GM23248 (cell line): ENCODE data around the gene CHST13. TPM values are rescaled to one million over a fixed set of nuclear protein-coding genes. Genes with fewer than 3 reads are reported as not detected.
A peak's percentile ranks its signal among the peaks of the same experiment; 100 is the strongest.

Source experiments
- DNase-seq: peaks from one replicate; pipeline ENCODE4 v3.0.0-alpha.2; 2015
- H2AFZ ChIP-seq: fragments of 200-600 bp; sonication (generic); 2 replicates; pipeline ENCODE4 v1.6.1; 2016; ENCODE audit warnings: antibody characterized with exemption
- H3F3A ChIP-seq: fragments of 200-600 bp; sonication (generic); 2 replicates; pipeline ENCODE4 v1.6.1; 2016; ENCODE audit warnings: mild to moderate bottlenecking, antibody characterized with exemption, mixed run types; ENCODE audit not compliant: insufficient read depth
- H3K27ac ChIP-seq: fragments of 200-600 bp; sonication (generic); 2 replicates; pipeline ENCODE4 v1.5.1; 2016; ENCODE audit warnings: mild to moderate bottlenecking
- H3K27me3 ChIP-seq: fragments of 200-600 bp; sonication (generic); replicated peaks from 2 replicates; pipeline ENCODE4 v1.6.1; 2016; ENCODE audit warnings: mild to moderate bottlenecking; ENCODE audit not compliant: insufficient read depth
- H3K36me3 ChIP-seq: fragments of 200-600 bp; sonication (generic); 2 replicates; pipeline ENCODE4 v1.6.1; 2016; ENCODE audit warnings: low read depth, mild to moderate bottlenecking
- H3K4me1 ChIP-seq: fragments of 200-600 bp; sonication (generic); 2 replicates; pipeline ENCODE4 v1.6.1; 2016; ENCODE audit warnings: mild to moderate bottlenecking; ENCODE audit not compliant: insufficient read depth
- H3K4me2 ChIP-seq: fragments of 200-600 bp; sonication (generic); one replicate; pipeline ENCODE4 v1.6.1; 2016; ENCODE audit warnings: mild to moderate bottlenecking; ENCODE audit not compliant: unreplicated experiment
- H3K4me3 ChIP-seq: fragments of 200-600 bp; sonication (generic); 2 replicates; pipeline ENCODE4 v1.5.1; 2016; ENCODE audit warnings: mild to moderate bottlenecking
- H3K79me2 ChIP-seq: fragments of 200-600 bp; sonication (generic); 2 replicates; pipeline ENCODE4 v1.6.1; 2016; ENCODE audit warnings: mild to moderate bottlenecking; ENCODE audit not compliant: insufficient read depth
- H3K9ac ChIP-seq: fragments of 200-600 bp; sonication (generic); 2 replicates; pipeline ENCODE4 v1.6.1; 2016; ENCODE audit warnings: mild to moderate bottlenecking
- H3K9me2 ChIP-seq: fragments of 200-600 bp; sonication (generic); 2 replicates; pipeline ENCODE4 v1.6.1; 2016; ENCODE audit warnings: mixed run types, mild to moderate bottlenecking, moderate library complexity; ENCODE audit not compliant: insufficient read depth
- H3K9me3 ChIP-seq: fragments of 200-600 bp; sonication (generic); one replicate; pipeline ENCODE4 v1.6.1; 2017; ENCODE audit warnings: low read depth
- H4K20me1 ChIP-seq: fragments of 200-600 bp; sonication (generic); 2 replicates; pipeline ENCODE4 v1.6.0; 2016; ENCODE audit not compliant: insufficient read depth
- EZH2 ChIP-seq: fragments of 200-600 bp; sonication (generic); IDR thresholded peaks from 2 replicates; pipeline ENCODE4 v1.6.1; 2018; ENCODE audit warnings: antibody characterized with exemption, mild to moderate bottlenecking; ENCODE audit not compliant: insufficient read depth, poor library complexity, severe bottlenecking
- EZH2phosphoT487 ChIP-seq: fragments of 200-600 bp; sonication (generic); IDR thresholded peaks from 2 replicates; pipeline ENCODE4 v1.6.1; 2018; ENCODE audit warnings: antibody characterized with exemption, moderate library complexity, mild to moderate bottlenecking, low read depth; ENCODE audit not compliant: insufficient read depth
- WGBS, 2 experiments: methylation state at CpG; one replicate each; pipeline ENCODE4 v1.1.6; 2015 to 2017; ENCODE audit warnings: low lambda C conversion rate in 2 of 2, low coverage in 1 of 2; ENCODE audit errors: missing lambda C conversion rate in 2 of 2; 5-methylcytosine and 5-hydroxymethylcytosine counted together
- in situ Hi-C: fragments of 300-500 bp; cut with MboI; formaldehyde crosslinking; loops from 2 replicates; pipeline ENCODE4 v1.15.0; 2020
- polyA plus RNA-seq: library from polyadenylated mRNA; unstranded; fragments of >200 nt; fragmentation: Nextera tagmentation; extraction: Ambion mirVana; gene quantifications from 2 replicates; pipeline ENCODE4 v1.2.1, GENCODE V29; 2016
- total RNA-seq: library from RNA; depleted of rRNA; stranded (reverse); fragments of >200 nt; shearing (Covaris generic); gene quantifications from 2 replicates; pipeline ENCODE4 v1.2.3, GENCODE V29; 2014

The CHST13 gene
- total and polyA plus RNA-seq, 2 experiments from 2014 or later: 0.11 TPM; not detected in 1

GRCh38 chr3:126548556-126549466, 24.9 kb downstream of the CHST13 start:
- H3K9me2 ChIP-seq: no peaks in the 10 kb centered on the region
- H2AFZ ChIP-seq: no peak overlapping the region

GRCh38 chr3:126549861-126550487, 26.0 kb downstream of the CHST13 start:
- in situ Hi-C loops: no loop called here
- H3K27me3 ChIP-seq: no peaks in the 10 kb centered on the region
- 70 to 77% methylated on average over 12 of the region's 12 CpGs for WGBS, 2 experiments
- H3K4me1 ChIP-seq: no peaks in the 10 kb centered on the region
- no peak overlapping the region for H3K4me3 ChIP-seq
- no peaks in the 10 kb centered on the region for H3F3A ChIP-seq
- no peak for DNase-seq
- H3K79me2 ChIP-seq: no peaks in the 10 kb centered on the region
- H4K20me1 ChIP-seq: no peaks in the 10 kb centered on the region
- H2AFZ ChIP-seq: no peak overlapping the region
- no peaks in the 10 kb centered on the region for H3K36me3 ChIP-seq
- TF ChIP-seq EZH2 (no peak), EZH2phosphoT487 (no peak)
- no peaks in the 10 kb centered on the region for H3K9me2 ChIP-seq
- no peaks in the 10 kb centered on the region for H3K9me3 ChIP-seq
- no peak overlapping the region for H3K27ac ChIP-seq
- H3K9ac ChIP-seq: no peak overlapping the region
- H3K4me2 ChIP-seq: no peak overlapping the region

More at GRCh38 chr3:126548556-126549466, 24.9 kb downstream of the CHST13 start:
- Histone ChIP-seq H3K79me2 (no peaks in the 10 kb centered on the region), H3K27me3 (no peaks in the 10 kb centered on the region), H3K4me3 (no peak overlapping the region), H3K9me3 (no peaks in the 10 kb centered on the region), H3K9ac (no peak overlapping the region), H4K20me1 (no peaks in the 10 kb centered on the region), H3K4me2 (no peak overlapping the region), H3K36me3 (no peaks in the 10 kb centered on the region), H3K4me1 (no peaks in the 10 kb centered on the region), H3F3A (no peaks in the 10 kb centered on the region), H3K27ac (no peak overlapping the region)
- TF ChIP-seq EZH2phosphoT487: no peak
- no peak for TF ChIP-seq EZH2
- WGBS, 2 experiments: 47 to 52% methylated on average over 9 of the region's 9 CpGs
- DNase-seq: no peak
- in situ Hi-C loops: no loop called here

DNA sequence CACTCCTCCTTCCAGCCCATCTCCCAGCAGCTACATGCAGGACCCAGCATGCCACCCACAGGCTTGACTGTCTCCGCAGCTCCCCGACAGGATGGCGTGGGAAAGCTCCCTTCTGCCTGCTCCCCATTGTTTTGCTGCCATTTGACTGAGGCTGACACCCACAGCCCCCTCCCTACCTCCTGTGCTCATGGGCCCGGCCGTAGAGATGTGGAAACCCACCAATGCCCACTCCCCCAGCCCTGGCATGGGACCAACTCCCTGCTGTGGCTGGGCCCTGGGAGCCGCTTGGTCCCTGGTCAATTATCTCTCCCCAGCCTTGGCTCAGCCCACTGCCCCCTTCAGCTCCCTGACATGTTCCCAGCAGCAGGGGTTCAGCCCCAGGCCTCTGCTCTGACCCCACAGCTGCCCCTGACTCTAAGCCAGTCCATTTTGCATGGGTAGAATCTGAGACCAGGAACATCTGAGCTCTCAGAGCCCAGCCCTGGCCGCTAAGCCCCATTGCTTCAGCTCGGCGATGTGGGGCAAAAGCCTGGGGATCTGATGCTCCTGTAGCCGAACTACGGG, 26.6 kb downstream of the CHST13 start:
- H3K79me2 ChIP-seq: no peaks in the 10 kb centered on the region
- WGBS, 2 experiments: 73 to 75% methylated on average over 11 of the region's 11 CpGs
- H3K36me3 ChIP-seq: no peaks in the 10 kb centered on the region
- H3K9me3 ChIP-seq: no peaks in the 10 kb centered on the region
- TF ChIP-seq EZH2phosphoT487 (no peak), EZH2 (no peak)
- no peak overlapping the region for H3K4me3 ChIP-seq
- H3K9ac ChIP-seq: no peak overlapping the region
- in situ Hi-C loops: no loop called here
- no peaks in the 10 kb centered on the region for H3K27me3 ChIP-seq
- H3K4me1 ChIP-seq: no peaks in the 10 kb centered on the region
- no peaks in the 10 kb centered on the region for H4K20me1 ChIP-seq
- no peak for DNase-seq
- no peak overlapping the region for H3K27ac ChIP-seq
- no peaks in the 10 kb centered on the region for H3F3A ChIP-seq
- no peak overlapping the region for H2AFZ ChIP-seq
- H3K4me2 ChIP-seq: no peak overlapping the region
- no peaks in the 10 kb centered on the region for H3K9me2 ChIP-seq

GRCh38 chr3:126551121-126551838, 27.3 kb downstream of the CHST13 start:
- H3K4me1 ChIP-seq: no peaks in the 10 kb centered on the region
- H3K27ac ChIP-seq: no peak overlapping the region
- DNase-seq: peak; percentile 21
- no peaks in the 10 kb centered on the region for H4K20me1 ChIP-seq
- H3K4me2 ChIP-seq: no peak overlapping the region
- H2AFZ ChIP-seq: no peak overlapping the region
- H3K79me2 ChIP-seq: no peaks in the 10 kb centered on the region
- H3K9me2 ChIP-seq: no peaks in the 10 kb centered on the region
- no peaks in the 10 kb centered on the region for H3K27me3 ChIP-seq
- no peaks in the 10 kb centered on the region for H3K36me3 ChIP-seq
- no peaks in the 10 kb centered on the region for H3F3A ChIP-seq
- in situ Hi-C loops: no loop called here
- H3K9ac ChIP-seq: no peak overlapping the region
- no peaks in the 10 kb centered on the region for H3K9me3 ChIP-seq
- WGBS, 2 experiments: 34 to 38% methylated on average over 13 of the region's 13 CpGs
- no peak overlapping the region for H3K4me3 ChIP-seq
- no peak for TF ChIP-seq EZH2
- no peak for TF ChIP-seq EZH2phosphoT487
